GM12874 (cell line): ENCODE results near the gene ELMO1.

Experiments used
- CTCF ChIP-seq: IDR thresholded peaks from 2 replicates; pipeline ENCODE4 v1.5.1; 2011; ENCODE audit warnings: low read depth, mild to moderate bottlenecking, control low read depth, low read length, moderate library complexity; ENCODE audit not compliant: insufficient read depth

ELMO1 gene

GRCh38 chr7:37027557-37028341, 420.9 kb downstream of the ELMO1 start:
- TF ChIP-seq CTCF: no peak

- no peak for TF ChIP-seq CTCF
These were observed 421.6 kb downstream of the ELMO1 start for GRCh38 chr7:37027104-37027503.

GRCh38 chr7:37018954-37019353, 429.7 kb downstream of the ELMO1 start:
- TF ChIP-seq CTCF: no peak

GRCh38 chr7:37016064-37016878, 432.4 kb downstream of the ELMO1 start:
- no peak for TF ChIP-seq CTCF

GRCh38 chr7:37015353-37016034, 433.2 kb downstream of the ELMO1 start:
- no peak for TF ChIP-seq CTCF

GRCh38 chr7:37013771-37014170, 434.9 kb downstream of the ELMO1 start:
- no peak for TF ChIP-seq CTCF
